ENCODE measurements around the gene PLXDC1. TPM values are rescaled to one million over a fixed set of nuclear protein-coding genes. Genes with fewer than 3 reads are reported as not detected.

The PLXDC1 gene
- total RNA-seq, 1 donor from 2014 or later: 19.7 TPM

GRCh38 chr17:39108461-39109375, 42.7 kb downstream of the PLXDC1 start:
- Mint-ChIP-seq H3K4me1 (ENCODE audit: unreplicated experiment) (peaks cover 11% of the 10 kb centered on the region), H3K9me3 (ENCODE audit: unreplicated experiment) (no peaks in the 10 kb centered on the region), H3K4me3 (ENCODE audit: unreplicated experiment) (no peak overlapping the region), H3K27me3 (ENCODE audit: unreplicated experiment) (peaks cover 10% of the 10 kb centered on the region), H3K36me3 (ENCODE audit: unreplicated experiment) (peaks cover 2% of the 10 kb centered on the region), H3K27ac (ENCODE audit: unreplicated experiment) (no peak overlapping the region)
- no peak for DNase-seq (ENCODE audit: extremely low spot score, unreplicated experiment)
- no peak for TF ChIP-seq CTCF (IDR thresholded peaks at IDR 0.05)

GRCh38 chr17:39107973-39108372, 43.5 kb downstream of the PLXDC1 start:
- no peak for DNase-seq (ENCODE audit: extremely low spot score, unreplicated experiment)
- Mint-ChIP-seq H3K36me3 (ENCODE audit: unreplicated experiment) (peaks cover 2% of the 10 kb centered on the region), H3K27ac (ENCODE audit: unreplicated experiment) (no peak overlapping the region), H3K9me3 (ENCODE audit: unreplicated experiment) (no peaks in the 10 kb centered on the region), H3K4me3 (ENCODE audit: unreplicated experiment) (no peak overlapping the region), H3K4me1 (ENCODE audit: unreplicated experiment) (peaks cover 11% of the 10 kb centered on the region), H3K27me3 (ENCODE audit: unreplicated experiment) (peaks cover 10% of the 10 kb centered on the region)
- no peak for TF ChIP-seq CTCF (IDR thresholded peaks at IDR 0.05)

GRCh38 chr17:39107155-39107554, 44.3 kb downstream of the PLXDC1 start:
- TF ChIP-seq CTCF (IDR thresholded peaks at IDR 0.05): no peak
- Mint-ChIP-seq H3K27me3 (ENCODE audit: unreplicated experiment) (peaks cover 7% of the 10 kb centered on the region), H3K9me3 (ENCODE audit: unreplicated experiment) (no peaks in the 10 kb centered on the region), H3K4me3 (ENCODE audit: unreplicated experiment) (no peak overlapping the region), H3K27ac (ENCODE audit: unreplicated experiment) (no peak overlapping the region), H3K4me1 (ENCODE audit: unreplicated experiment) (peaks cover 11% of the 10 kb centered on the region), H3K36me3 (ENCODE audit: unreplicated experiment) (peaks cover 2% of the 10 kb centered on the region)
- no peak for DNase-seq (ENCODE audit: extremely low spot score, unreplicated experiment)

GRCh38 chr17:39105705-39106104, 45.7 kb downstream of the PLXDC1 start:
- Mint-ChIP-seq H3K4me3 (ENCODE audit: unreplicated experiment) (no peak overlapping the region), H3K4me1 (ENCODE audit: unreplicated experiment) (peaks cover 11% of the 10 kb centered on the region), H3K27me3 (ENCODE audit: unreplicated experiment) (peaks cover 4% of the 10 kb centered on the region), H3K36me3 (ENCODE audit: unreplicated experiment) (peaks cover 2% of the 10 kb centered on the region), H3K9me3 (ENCODE audit: unreplicated experiment) (no peaks in the 10 kb centered on the region), H3K27ac (ENCODE audit: unreplicated experiment) (no peak overlapping the region)
- DNase-seq (ENCODE audit: extremely low spot score, unreplicated experiment): no peak
- TF ChIP-seq CTCF (IDR thresholded peaks at IDR 0.05): no peak

- no peak for TF ChIP-seq CTCF (IDR thresholded peaks at IDR 0.05)
- Mint-ChIP-seq H3K4me3 (ENCODE audit: unreplicated experiment) (no peak overlapping the region), H3K27me3 (ENCODE audit: unreplicated experiment) (peaks cover 3% of the 10 kb centered on the region), H3K9me3 (ENCODE audit: unreplicated experiment) (no peaks in the 10 kb centered on the region), H3K4me1 (ENCODE audit: unreplicated experiment) (peaks cover 9% of the 10 kb centered on the region), H3K27ac (ENCODE audit: unreplicated experiment) (no peak overlapping the region), H3K36me3 (ENCODE audit: unreplicated experiment) (peaks cover 2% of the 10 kb centered on the region)
- no peak for DNase-seq (ENCODE audit: extremely low spot score, unreplicated experiment)
These were observed 46.8 kb downstream of the PLXDC1 start for GRCh38 chr17:39104657-39105056.

Measured in osteocyte (in vitro differentiated cells).